ENCODE measurements around the gene ST8SIA4. TPM values are rescaled to one million over a fixed set of nuclear protein-coding genes. Genes with fewer than 3 reads are reported as not detected.

The ST8SIA4 gene
- total and polyA plus RNA-seq, 10 of the 15 experiments (the other 5 are each of a cell fraction or from before 2014, with no cell fraction given): 4.4 to 30.9 (median 19.5) TPM

- TF ChIP-seq BHLHE40 (IDR thresholded peaks at IDR 0.05; ENCODE audit: borderline replicate concordance in 1 of 2, low read depth in 2 of 2, low read length in 1 of 2) (no peak), NFXL1 (IDR thresholded peaks at IDR 0.05; ENCODE audit: borderline replicate concordance) (no peak), KLF5 (IDR thresholded peaks at IDR 0.05; ENCODE audit: partially characterized antibody) (no peak)
- TF ChIP-seq, protein P1, sequence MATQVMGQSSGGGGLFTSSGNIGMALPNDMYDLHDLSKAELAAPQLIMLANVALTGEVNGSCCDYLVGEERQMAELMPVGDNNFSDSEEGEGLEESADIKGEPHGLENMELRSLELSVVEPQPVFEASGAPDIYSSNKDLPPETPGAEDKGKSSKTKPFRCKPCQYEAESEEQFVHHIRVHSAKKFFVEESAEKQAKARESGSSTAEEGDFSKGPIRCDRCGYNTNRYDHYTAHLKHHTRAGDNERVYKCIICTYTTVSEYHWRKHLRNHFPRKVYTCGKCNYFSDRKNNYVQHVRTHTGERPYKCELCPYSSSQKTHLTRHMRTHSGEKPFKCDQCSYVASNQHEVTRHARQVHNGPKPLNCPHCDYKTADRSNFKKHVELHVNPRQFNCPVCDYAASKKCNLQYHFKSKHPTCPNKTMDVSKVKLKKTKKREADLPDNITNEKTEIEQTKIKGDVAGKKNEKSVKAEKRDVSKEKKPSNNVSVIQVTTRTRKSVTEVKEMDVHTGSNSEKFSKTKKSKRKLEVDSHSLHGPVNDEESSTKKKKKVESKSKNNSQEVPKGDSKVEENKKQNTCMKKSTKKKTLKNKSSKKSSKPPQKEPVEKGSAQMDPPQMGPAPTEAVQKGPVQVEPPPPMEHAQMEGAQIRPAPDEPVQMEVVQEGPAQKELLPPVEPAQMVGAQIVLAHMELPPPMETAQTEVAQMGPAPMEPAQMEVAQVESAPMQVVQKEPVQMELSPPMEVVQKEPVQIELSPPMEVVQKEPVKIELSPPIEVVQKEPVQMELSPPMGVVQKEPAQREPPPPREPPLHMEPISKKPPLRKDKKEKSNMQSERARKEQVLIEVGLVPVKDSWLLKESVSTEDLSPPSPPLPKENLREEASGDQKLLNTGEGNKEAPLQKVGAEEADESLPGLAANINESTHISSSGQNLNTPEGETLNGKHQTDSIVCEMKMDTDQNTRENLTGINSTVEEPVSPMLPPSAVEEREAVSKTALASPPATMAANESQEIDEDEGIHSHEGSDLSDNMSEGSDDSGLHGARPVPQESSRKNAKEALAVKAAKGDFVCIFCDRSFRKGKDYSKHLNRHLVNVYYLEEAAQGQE (IDR thresholded peaks at IDR 0.05; ENCODE audit: low read depth, low read length): no peak
Measured at GRCh38 chr5:100771181-100771580, 131.9 kb downstream of the ST8SIA4 start (continued).

DNA sequence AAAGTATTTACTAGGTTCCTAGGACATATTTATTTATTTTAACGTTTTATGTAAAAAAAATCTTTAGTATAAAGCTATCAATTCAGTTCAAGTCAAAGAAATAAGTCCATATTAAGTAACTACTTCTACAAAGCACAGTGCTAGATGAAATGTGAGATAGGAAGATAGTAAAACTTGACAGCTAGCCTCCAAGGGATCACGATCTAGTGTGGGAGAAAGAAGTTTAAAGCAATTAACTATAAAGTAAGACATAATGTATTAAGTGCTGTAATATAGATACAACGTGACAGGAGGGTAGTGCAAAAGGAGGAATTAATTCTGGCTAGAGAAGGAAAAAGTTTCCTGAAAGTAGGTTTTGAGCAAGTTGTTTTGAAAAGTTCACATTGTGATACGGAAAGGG lies 134.9 kb downstream of the ST8SIA4 start:
- Histone ChIP-seq H3K4me2 (ENCODE audit: control insufficient read depth, insufficient read depth) (no peak overlapping the region), H3K9me3 (replicated peaks; ENCODE audit: control insufficient read depth, insufficient read depth, low read length) (no peaks in the 10 kb centered on the region; the same call in 2 of the 3 replicates), H3K36me3 (ENCODE audit: control insufficient read depth in 2 of 2, insufficient read depth in 2 of 2, low read length in 1 of 2) (no peaks in the 10 kb centered on the region), H3K79me2 (ENCODE audit: control insufficient read depth, insufficient read depth, low read length) (no peaks in the 10 kb centered on the region), H3K27ac (ENCODE audit: control insufficient read depth, insufficient read depth) (no peak overlapping the region), H3K9ac (ENCODE audit: control insufficient read depth, insufficient read depth, low read length) (no peak overlapping the region), H3K4me1 (ENCODE audit: control insufficient read depth, insufficient read depth, low read length) (no peaks in the 10 kb centered on the region), H3K4me3 (no peak overlapping the region), H4K20me1 (ENCODE audit: control insufficient read depth, insufficient read depth) (no peaks in the 10 kb centered on the region), H2AFZ (ENCODE audit: control insufficient read depth, low read depth, low read length) (no peak overlapping the region), H3K27me3 (replicated peaks in 1 of 2; ENCODE audit: control insufficient read depth in 2 of 2, insufficient read depth in 2 of 2, low read length in 1 of 2) (no peaks in the 10 kb centered on the region)
- ATAC-seq (no peak), DNase-seq (ENCODE audit: low read depth, low spot score) (no peak), FAIRE-seq (no peak)
- no TSS peak for BruUV-seq (replicated peaks)
- in situ Hi-C loops (cut with MboI) (no loop called here), intact Hi-C loops (cut with micrococcal nuclease; ENCODE audit: unreplicated experiment) (no loop called here)
- ChIA-PET SMC1A (ENCODE audit: uncharacterized antibody, unreplicated experiment) (interaction anchor here (0.7 to 1.4 kb wide), 3 partner anchors 12 to 617 kb away, joined by 3 to 4 read pairs (median 3); no protein-coding TSS in a partner anchor), RAD21 (ENCODE audit: unreplicated experiment) (interaction anchor here (1.1 kb wide), 1 partner anchor 132 kb away, joined by 3 read pairs; no protein-coding TSS in a partner anchor), POLR2A (no interaction called here), CTCF (interaction anchor here (1.0 kb wide), 1 partner anchor 132 kb away, joined by 4 read pairs; no protein-coding TSS in a partner anchor)
- WGBS (ENCODE audit: insufficient coverage, insufficient replicate concordance, low lambda C conversion rate, missing lambda C conversion rate): 44% methylated on average over 4 of the region's 4 CpGs
- TF ChIP-seq NFYA (IDR thresholded peaks at IDR 0.05; ENCODE audit: borderline replicate concordance, low read depth, low read length): no peak
- no peak for TF ChIP-seq SUZ12 (IDR thresholded peaks at IDR 0.05; ENCODE audit: unreplicated experiment)
- no peak for TF ChIP-seq CTCF (IDR thresholded peaks at IDR 0.05 in 2 of 3, conservative IDR thresholded peaks at IDR 0.05 in 1 of 3; ENCODE audit: control insufficient read depth in 2 of 3, extremely low read depth in 1 of 3, insufficient read depth in 1 of 3, low read depth in 3 of 3, low read length in 3 of 3)
- no peak for TF ChIP-seq PKNOX1 (IDR thresholded peaks at IDR 0.05)
- TF ChIP-seq, protein P2, sequence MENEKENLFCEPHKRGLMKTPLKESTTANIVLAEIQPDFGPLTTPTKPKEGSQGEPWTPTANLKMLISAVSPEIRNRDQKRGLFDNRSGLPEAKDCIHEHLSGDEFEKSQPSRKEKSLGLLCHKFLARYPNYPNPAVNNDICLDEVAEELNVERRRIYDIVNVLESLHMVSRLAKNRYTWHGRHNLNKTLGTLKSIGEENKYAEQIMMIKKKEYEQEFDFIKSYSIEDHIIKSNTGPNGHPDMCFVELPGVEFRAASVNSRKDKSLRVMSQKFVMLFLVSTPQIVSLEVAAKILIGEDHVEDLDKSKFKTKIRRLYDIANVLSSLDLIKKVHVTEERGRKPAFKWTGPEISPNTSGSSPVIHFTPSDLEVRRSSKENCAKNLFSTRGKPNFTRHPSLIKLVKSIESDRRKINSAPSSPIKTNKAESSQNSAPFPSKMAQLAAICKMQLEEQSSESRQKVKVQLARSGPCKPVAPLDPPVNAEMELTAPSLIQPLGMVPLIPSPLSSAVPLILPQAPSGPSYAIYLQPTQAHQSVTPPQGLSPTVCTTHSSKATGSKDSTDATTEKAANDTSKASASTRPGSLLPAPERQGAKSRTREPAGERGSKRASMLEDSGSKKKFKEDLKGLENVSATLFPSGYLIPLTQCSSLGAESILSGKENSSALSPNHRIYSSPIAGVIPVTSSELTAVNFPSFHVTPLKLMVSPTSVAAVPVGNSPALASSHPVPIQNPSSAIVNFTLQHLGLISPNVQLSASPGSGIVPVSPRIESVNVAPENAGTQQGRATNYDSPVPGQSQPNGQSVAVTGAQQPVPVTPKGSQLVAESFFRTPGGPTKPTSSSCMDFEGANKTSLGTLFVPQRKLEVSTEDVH (IDR thresholded peaks at IDR 0.05; ENCODE audit: low read depth, partially characterized antibody): no peak
- TF ChIP-seq JUNB (IDR thresholded peaks at IDR 0.05): no peak
- TF ChIP-seq MYC (IDR thresholded peaks at IDR 0.05; ENCODE audit: insufficient read depth, insufficient read length, insufficient replicate concordance, low read length, severe bottlenecking): no peak
- no peak for TF ChIP-seq PML (IDR thresholded peaks at IDR 0.05; ENCODE audit: low read length)
- TF ChIP-seq TBL1XR1 (IDR thresholded peaks at IDR 0.05; ENCODE audit: low read depth, low read length): no peak

Data from GM12878 (cell line).